Coronary artery (tissue), 2 donors: Measurements from ENCODE around the gene MASP2.
"Not testable (repeated sequence)": the region's sequence is repeated elsewhere in the genome, so short reads cannot be mapped to it uniquely, and the experiment has no call there.

Experiments
- DNase-seq: peaks from one replicate; pipeline ENCODE4 v3.0.0-alpha.2; 2017; ENCODE audit warnings: low spot score
- H3K27ac ChIP-seq, 2 donors: fragments of 200-600 bp; sonication (generic); one replicate each; pipeline ENCODE4 v1.5.1; 2016 to 2019
- H3K4me3 ChIP-seq: fragments of 200-600 bp; sonication (generic); 2 replicates; pipeline ENCODE4 v1.5.1; 2016; ENCODE audit warnings: mild to moderate bottlenecking, moderate library complexity
- TF ChIP-seq, protein P1 (sequence below): fragments of 200-600 bp; sonication (generic); IDR thresholded peaks from one replicate; pipeline ENCODE4 v1.5.1; 2019; ENCODE audit warnings: antibody characterized with exemption

MASP2 gene

GRCh38 chr1:11070876-11071275 is 23.8 kb upstream of the MASP2 start:
- DNase-seq, result no peak
- TF ChIP-seq, protein P1, sequence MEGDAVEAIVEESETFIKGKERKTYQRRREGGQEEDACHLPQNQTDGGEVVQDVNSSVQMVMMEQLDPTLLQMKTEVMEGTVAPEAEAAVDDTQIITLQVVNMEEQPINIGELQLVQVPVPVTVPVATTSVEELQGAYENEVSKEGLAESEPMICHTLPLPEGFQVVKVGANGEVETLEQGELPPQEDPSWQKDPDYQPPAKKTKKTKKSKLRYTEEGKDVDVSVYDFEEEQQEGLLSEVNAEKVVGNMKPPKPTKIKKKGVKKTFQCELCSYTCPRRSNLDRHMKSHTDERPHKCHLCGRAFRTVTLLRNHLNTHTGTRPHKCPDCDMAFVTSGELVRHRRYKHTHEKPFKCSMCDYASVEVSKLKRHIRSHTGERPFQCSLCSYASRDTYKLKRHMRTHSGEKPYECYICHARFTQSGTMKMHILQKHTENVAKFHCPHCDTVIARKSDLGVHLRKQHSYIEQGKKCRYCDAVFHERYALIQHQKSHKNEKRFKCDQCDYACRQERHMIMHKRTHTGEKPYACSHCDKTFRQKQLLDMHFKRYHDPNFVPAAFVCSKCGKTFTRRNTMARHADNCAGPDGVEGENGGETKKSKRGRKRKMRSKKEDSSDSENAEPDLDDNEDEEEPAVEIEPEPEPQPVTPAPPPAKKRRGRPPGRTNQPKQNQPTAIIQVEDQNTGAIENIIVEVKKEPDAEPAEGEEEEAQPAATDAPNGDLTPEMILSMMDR, result no peak
- Histone ChIP-seq H3K4me3 (no peak overlapping the region), H3K27ac (no peak overlapping the region)

DNA sequence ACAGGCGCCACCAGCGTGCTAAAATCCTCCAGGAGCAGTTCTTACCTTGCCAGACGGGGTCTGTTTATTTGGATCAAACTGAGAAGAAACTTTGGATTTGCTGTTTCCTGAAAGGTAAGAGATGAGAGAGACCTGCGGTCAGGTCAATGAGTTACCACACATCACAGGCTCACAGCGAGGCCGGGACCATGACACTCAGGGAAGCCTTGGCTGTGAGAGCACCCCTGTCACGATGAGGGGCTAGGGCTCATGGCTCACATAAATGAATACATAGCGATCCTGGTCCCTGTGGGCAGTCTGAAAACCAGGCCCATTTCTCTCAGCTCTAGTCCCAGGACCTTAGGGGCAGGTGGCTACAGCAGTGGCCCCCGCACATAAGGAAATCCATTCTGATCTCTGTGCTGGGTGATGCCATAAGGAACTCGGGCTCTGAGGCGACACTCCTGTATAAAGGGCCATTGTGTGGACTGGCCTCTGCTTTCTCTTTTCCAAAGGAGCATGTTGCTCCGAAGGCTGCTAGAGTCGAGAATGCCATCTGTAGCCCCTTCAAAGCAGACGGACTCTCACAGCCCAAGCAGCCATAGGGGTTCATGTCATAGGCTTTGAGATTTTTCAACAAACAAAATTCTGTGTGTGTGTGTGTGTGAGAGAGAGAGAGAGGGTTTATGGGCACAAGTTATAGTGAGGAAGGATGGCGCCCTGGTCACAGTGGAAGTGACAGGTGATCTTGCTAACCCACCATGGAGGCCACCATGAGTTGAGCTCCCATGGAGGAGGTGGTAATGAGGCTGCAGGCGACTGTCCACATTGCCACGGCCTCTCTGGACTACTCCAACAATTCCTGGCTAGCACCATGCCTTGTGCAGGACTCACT is 21.8 kb upstream of the MASP2 start:
- Histone ChIP-seq H3K27ac (no peak overlapping the region), H3K4me3 (no peak overlapping the region)
- DNase-seq, result no peak
- TF ChIP-seq, protein P1, result no peak

- no peak for DNase-seq
- TF ChIP-seq, protein P1, result no peak
- Histone ChIP-seq H3K27ac (no peak overlapping the region), H3K4me3 (no peak overlapping the region)
Measured at GRCh38 chr1:11067716-11068599, 20.9 kb upstream of the MASP2 start.

GRCh38 chr1:11065796-11066195 is 18.8 kb upstream of the MASP2 start:
- no peak for DNase-seq
- TF ChIP-seq, protein P1, result no peak
- H3K27ac ChIP-seq, result no peak overlapping the region
- no peak overlapping the region for H3K4me3 ChIP-seq

GRCh38 chr1:11064942-11065341 is 17.9 kb upstream of the MASP2 start:
- TF ChIP-seq, protein P1, result no peak
- Histone ChIP-seq H3K4me3 (no peak overlapping the region), H3K27ac (no peak overlapping the region)
- DNase-seq, result no peak

DNA sequence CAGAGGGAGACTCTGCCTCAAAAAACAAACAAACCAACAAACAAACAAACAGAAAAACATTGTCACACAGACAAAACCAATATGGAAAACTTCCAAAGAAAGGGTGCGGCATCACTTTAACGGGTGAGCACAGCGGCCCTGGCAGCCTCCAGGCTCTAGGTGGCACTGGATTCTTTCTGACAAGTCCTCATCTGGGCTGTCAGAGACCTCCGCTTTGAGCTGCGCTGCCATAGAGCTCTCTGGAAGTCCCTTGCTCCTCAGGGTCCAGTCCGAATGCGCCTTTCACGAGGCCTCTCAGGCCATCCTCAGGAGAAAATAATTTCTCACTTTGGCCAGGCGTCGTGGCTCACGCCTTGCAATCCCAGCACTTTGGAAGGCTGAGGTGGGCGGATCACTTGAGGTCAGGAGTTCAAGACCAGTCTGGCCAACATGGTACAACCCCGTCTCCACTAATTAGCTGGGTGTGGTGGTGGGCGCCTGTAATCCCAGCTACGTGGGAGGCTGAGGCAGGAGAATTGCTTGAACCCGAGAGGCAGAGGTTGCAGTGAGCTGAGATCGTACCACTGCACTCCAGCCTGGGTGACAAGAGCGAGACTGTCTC is 17.0 kb upstream of the MASP2 start:
- H3K4me3 ChIP-seq, H3K27ac ChIP-seq, DNase-seq: not testable (repeated sequence)

DNA sequence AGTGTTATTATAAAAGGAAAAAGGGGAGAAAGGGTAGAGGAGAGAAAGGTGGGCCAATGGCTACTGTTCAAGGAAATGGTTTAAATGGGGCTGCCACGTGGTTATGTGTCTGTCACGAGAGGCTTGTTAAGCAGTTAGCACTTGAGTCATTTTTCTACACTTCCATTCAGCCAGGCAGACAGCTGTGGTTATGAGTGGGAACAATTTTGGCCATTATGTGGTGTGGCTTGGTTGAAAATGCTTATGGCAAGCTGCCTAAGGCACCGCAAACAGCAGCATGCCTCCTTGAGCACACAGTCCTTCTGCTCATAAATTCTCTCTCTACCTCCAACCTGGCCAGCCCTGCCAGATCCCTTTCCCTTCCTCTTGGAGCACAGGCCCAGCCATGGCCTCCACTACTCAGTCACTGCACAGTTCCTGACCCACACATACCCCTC is 15.9 kb upstream of the MASP2 start:
- DNase-seq, result no peak
- no peak overlapping the region for H3K27ac ChIP-seq
- H3K4me3 ChIP-seq, result no peak overlapping the region
- TF ChIP-seq, protein P1, result no peak
